Vagina (tissue), 2 donors: ENCODE measurements around the gene STK11. TPM values are rescaled to one million over a fixed set of nuclear protein-coding genes. Genes with fewer than 3 reads are reported as not detected.

Experiments used
- DNase-seq, 2 donors: peaks; one replicate each; pipeline ENCODE4 v3.0.0-alpha.2; 2017; ENCODE audit errors: extremely low spot score in 2 of 2
- H3K27ac ChIP-seq: fragments of 200-600 bp; sonication (generic); one replicate; pipeline ENCODE4 v1.5.1; 2019
- H3K27me3 ChIP-seq: fragments of 200-600 bp; sonication (generic); one replicate; pipeline ENCODE4 v1.5.1; 2019
- H3K36me3 ChIP-seq, 2 donors: fragments of 200-600 bp; sonication (generic); one replicate each; pipeline ENCODE4 v1.5.1; 2017 to 2019
- H3K4me1 ChIP-seq: fragments of 200-600 bp; sonication (generic); one replicate; pipeline ENCODE4 v1.5.1; 2019
- H3K4me3 ChIP-seq, 2 donors: fragments of 200-600 bp; sonication (generic); 1 replicate in 1 of 2; 2 replicates in 1 of 2; pipeline ENCODE4 v1.5.1; 2016 to 2019
- H3K9me3 ChIP-seq: fragments of 200-600 bp; sonication (generic); one replicate; pipeline ENCODE4 v1.5.1; 2019
- CTCF ChIP-seq, 3 experiments: fragments of 450-650 bp in 2 of 3; fragments of 200-600 bp in 1 of 3; sonication (generic) in 1 of 3; IDR thresholded peaks; one replicate each; pipeline ENCODE4 v1.5.1; 2017 to 2019; ENCODE audit warnings: antibody characterized with exemption in 3 of 3, mild to moderate bottlenecking in 2 of 3, moderate library complexity in 2 of 3
- POLR2A ChIP-seq, 2 donors: fragments of 450-650 bp; IDR thresholded peaks; one replicate each; pipeline ENCODE4 v1.6.1; 2017; ENCODE audit warnings: antibody characterized with exemption in 2 of 2, mild to moderate bottlenecking in 2 of 2, moderate library complexity in 2 of 2
- POLR2AphosphoS5 ChIP-seq, 2 donors: sonication (generic); formaldehyde crosslinking; IDR thresholded peaks; one replicate each; pipeline ENCODE4 v1.9.0; 2017; ENCODE audit warnings: antibody characterized with exemption in 2 of 2, mild to moderate bottlenecking in 2 of 2, low read depth in 1 of 2; ENCODE audit not compliant: insufficient read depth in 1 of 2
- intact Hi-C: fragments of 100-400 bp; cut with DNase I; formaldehyde crosslinking; loops from one replicate; pipeline ENCODE4 v1.15.1; 2023
- total RNA-seq: library from RNA; depleted of rRNA; stranded (reverse); fragments of >200 nt; gene quantifications from one replicate; pipeline ENCODE4 v1.2.3, GENCODE V29; 2016

STK11 gene
- total RNA-seq, 1 donor from 2014 or later: 54.5 TPM

- Histone ChIP-seq H3K4me1 (peaks cover 83% of the 10 kb centered on the region), H3K4me3 (peak overlapping the region; percentile 63 to 94), H3K9me3 (no peaks in the 10 kb centered on the region), H3K27me3 (no peaks in the 10 kb centered on the region), H3K36me3 (peaks cover 0 to 48% of the 10 kb centered on the region in 2 donors), H3K27ac (peak overlapping the region; percentile 99)
- no peak for DNase-seq
- intact Hi-C loops: loop anchor here (10.0 kb wide), 2 partner anchors 114 to 174 kb away; partner anchors contain the start of gene NDUFS7
- TF ChIP-seq POLR2A (IDR thresholded peaks at IDR 0.05) (no peak), CTCF (IDR thresholded peaks at IDR 0.05) (no peak), POLR2AphosphoS5 (IDR thresholded peaks at IDR 0.05; ENCODE audit: insufficient read depth in 1 of 2, low read depth in 1 of 2) (no peak)
Observed at GRCh38 chr19:1270854-1271527, 65.4 kb downstream of the STK11 start.

DNA sequence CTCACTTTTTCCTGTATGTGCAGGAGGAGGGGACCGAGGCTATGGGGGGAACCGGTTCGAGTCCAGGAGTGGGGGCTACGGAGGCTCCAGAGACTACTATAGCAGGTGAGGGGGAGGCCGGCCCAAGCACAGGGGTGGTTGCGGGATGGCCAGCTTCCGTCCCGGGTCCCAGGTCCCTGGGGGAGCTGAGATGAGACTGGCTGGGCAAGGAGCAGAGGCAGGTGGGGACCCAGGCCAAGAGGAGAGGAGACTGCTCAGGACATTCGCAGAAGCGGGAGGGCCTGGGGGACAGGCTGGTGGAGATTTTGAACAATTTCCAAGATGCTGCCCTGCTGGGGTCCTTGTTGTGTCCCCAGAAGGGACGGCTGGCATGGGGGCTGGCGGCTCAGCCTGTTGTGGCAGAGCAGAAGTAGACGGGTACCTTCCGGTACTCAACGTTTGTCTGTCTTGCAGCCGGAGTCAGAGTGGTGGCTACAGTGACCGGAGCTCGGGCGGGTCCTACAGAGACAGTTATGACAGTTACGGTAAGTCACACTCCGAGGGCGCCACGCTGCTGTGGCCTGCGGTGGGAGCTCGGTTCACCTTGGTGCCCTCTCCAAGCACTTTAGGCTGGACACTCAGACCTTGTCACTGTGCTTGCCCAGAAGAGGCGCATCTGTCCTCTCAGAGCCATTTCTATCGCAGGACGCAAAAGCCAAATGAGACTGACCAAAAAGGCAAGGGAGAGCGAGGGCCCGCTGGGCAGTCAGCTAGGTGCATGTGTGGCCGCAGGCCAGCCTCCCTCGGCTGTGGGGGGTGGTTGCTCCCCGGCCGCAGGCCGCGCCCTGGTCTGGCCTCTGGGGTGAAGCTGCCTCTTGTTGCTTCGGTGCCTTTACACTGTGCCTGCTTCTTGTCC lies 66.2 kb downstream of the STK11 start:
- peaks cover 0 to 48% of the 10 kb centered on the region in 2 donors for H3K36me3 ChIP-seq
- TF ChIP-seq POLR2AphosphoS5 (IDR thresholded peaks at IDR 0.05; ENCODE audit: insufficient read depth in 1 of 2, low read depth in 1 of 2): no peak
- no peak for TF ChIP-seq POLR2A (IDR thresholded peaks at IDR 0.05)
- TF ChIP-seq CTCF (IDR thresholded peaks at IDR 0.05): no peak
- no peaks in the 10 kb centered on the region for H3K9me3 ChIP-seq
- peak overlapping the region; percentile 63 to 94 for H3K4me3 ChIP-seq
- H3K27ac ChIP-seq: peak overlapping the region; percentile 99
- no peak for DNase-seq
- no peaks in the 10 kb centered on the region for H3K27me3 ChIP-seq
- intact Hi-C loops: loop anchor here (10.0 kb wide), 2 partner anchors 113 to 173 kb away; partner anchors contain the start of gene NDUFS7
- H3K4me1 ChIP-seq: peaks cover 83% of the 10 kb centered on the region

DNA sequence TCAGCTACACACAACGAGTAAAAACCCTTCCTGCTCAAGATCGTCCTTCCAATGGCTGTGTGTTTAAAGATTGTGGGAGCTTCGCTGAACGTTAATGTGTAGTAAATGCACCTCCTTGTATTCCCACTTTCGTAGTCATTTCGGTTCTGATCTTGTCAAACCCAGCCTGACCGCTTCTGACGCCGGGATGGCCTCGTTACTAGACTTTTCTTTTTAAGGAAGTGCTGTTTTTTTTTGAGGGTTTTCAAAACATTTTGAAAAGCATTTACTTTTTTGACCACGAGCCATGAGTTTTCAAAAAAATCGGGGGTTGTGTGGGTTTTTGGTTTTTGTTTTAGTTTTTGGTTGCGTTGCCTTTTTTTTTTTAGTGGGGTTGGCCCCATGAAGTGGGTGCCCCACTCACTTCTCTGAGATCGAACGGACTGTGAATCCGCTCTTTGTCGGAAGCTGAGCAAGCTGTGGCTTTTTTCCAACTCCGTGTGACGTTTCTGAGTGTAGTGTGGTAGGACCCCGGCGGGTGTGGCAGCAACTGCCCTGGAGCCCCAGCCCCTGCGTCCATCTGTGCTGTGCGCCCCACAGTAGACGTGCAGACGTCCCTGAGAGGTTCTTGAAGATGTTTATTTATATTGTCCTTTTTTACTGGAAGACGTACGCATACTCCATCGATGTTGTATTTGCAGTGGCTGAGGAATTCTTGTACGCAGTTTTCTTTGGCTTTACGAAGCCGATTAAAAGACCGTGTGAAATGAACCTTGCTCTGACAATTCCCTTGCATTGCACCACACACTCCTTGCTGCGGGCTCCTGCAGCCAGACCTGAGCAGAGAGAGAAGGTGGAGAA lies 67.1 kb downstream of the STK11 start:
- intact Hi-C loops: loop anchor here (10.0 kb wide), 2 partner anchors 112 to 172 kb away; partner anchors contain the start of gene NDUFS7
- Histone ChIP-seq H3K36me3 (peaks cover 0 to 55% of the 10 kb centered on the region in 2 donors), H3K4me1 (peaks cover 77% of the 10 kb centered on the region), H3K27me3 (no peaks in the 10 kb centered on the region), H3K27ac (peak overlapping the region; percentile 98), H3K9me3 (no peaks in the 10 kb centered on the region), H3K4me3 (peak overlapping the region in 1 of 2 donors; percentile 94)
- no peak for TF ChIP-seq POLR2A (IDR thresholded peaks at IDR 0.05)
- TF ChIP-seq POLR2AphosphoS5 (IDR thresholded peaks at IDR 0.05; ENCODE audit: insufficient read depth in 1 of 2, low read depth in 1 of 2): no peak
- TF ChIP-seq CTCF (IDR thresholded peaks at IDR 0.05): no peak
- DNase-seq: no peak

- H3K4me1 ChIP-seq: peaks cover 69% of the 10 kb centered on the region
- no peaks in the 10 kb centered on the region for H3K9me3 ChIP-seq
- no peak overlapping the region for H3K4me3 ChIP-seq
- no peak for DNase-seq
- peaks cover 0 to 58% of the 10 kb centered on the region in 2 donors for H3K36me3 ChIP-seq
- intact Hi-C loops: loop anchor here (10.0 kb wide), 2 partner anchors 111 to 171 kb away; partner anchors contain the start of gene NDUFS7
- TF ChIP-seq CTCF (IDR thresholded peaks at IDR 0.05) (no peak), POLR2A (IDR thresholded peaks at IDR 0.05) (no peak), POLR2AphosphoS5 (IDR thresholded peaks at IDR 0.05; ENCODE audit: insufficient read depth in 1 of 2, low read depth in 1 of 2) (no peak)
- peak overlapping the region; percentile 98 for H3K27ac ChIP-seq
- no peaks in the 10 kb centered on the region for H3K27me3 ChIP-seq
Observed at GRCh38 chr19:1273263-1274041, 67.9 kb downstream of the STK11 start.
